IMR-90 (cell line): ENCODE measurements around the gene NRIP1. TPM values are rescaled to one million over a fixed set of nuclear protein-coding genes. Genes with fewer than 3 reads are reported as not detected.

Experiments used
- ATAC-seq: fragments of 200-7000 bp; cut with Tn5 transposase; 2 replicates; pipeline ENCODE4 v1.9.1; 2020; ENCODE audit warnings: low read depth, mild to moderate bottlenecking, moderate library complexity
- BruUV-seq: library from RNA; stranded (reverse); fragments of 400-500 nt; replicated peaks from 2 replicates; lab custom pipeline; 2021; lab: Mats Ljungman, UMichigan
- CTCF ChIA-PET: fragments of 300-600 bp; formaldehyde crosslinking; extraction: SDS; loops from one replicate; lab custom pipeline; 2021; ENCODE audit warnings: antibody characterized with exemption; lab: Yijun Ruan, JAX
- POLR2A ChIA-PET: fragments of 300-600 bp; sonication (Branson Sonifier 250); formaldehyde crosslinking; loops from one replicate; lab custom pipeline; 2022; ENCODE audit warnings: antibody characterized with exemption; ENCODE audit not compliant: unreplicated experiment; lab: Charles Lee
- DNase-seq: peaks from one replicate; pipeline ENCODE4 v3.0.0; 2013
- H2AFZ ChIP-seq: replicated peaks from 2 replicates; pipeline ENCODE3; 2013; ENCODE audit warnings: low read length, mild to moderate bottlenecking; ENCODE audit not compliant: poor library complexity
- H2AK5ac ChIP-seq: 2 replicates; pipeline ENCODE4 v1.6.1; 2013; ENCODE audit warnings: low read depth, low read length, inconsistent platforms
- H2AK9ac ChIP-seq: replicated peaks from 2 replicates; pipeline ENCODE3; 2013; ENCODE audit warnings: mild to moderate bottlenecking, low read depth, low read length, moderate library complexity; ENCODE audit not compliant: poor library complexity
- H2BK120ac ChIP-seq: 2 replicates; pipeline ENCODE4 v1.6.1; 2013; ENCODE audit warnings: low read depth, low read length, inconsistent platforms
- H2BK15ac ChIP-seq: 3 replicates; pipeline ENCODE4 v1.6.1; 2013; ENCODE audit warnings: low read depth, low read length, inconsistent platforms
- H2BK20ac ChIP-seq: 2 replicates; pipeline ENCODE4 v1.6.1; 2013; ENCODE audit warnings: low read depth, mild to moderate bottlenecking, inconsistent platforms, low read length, moderate library complexity
- H2BK5ac ChIP-seq: 2 replicates; pipeline ENCODE4 v1.6.1; 2013; ENCODE audit warnings: mild to moderate bottlenecking, low read depth, low read length, inconsistent platforms; ENCODE audit not compliant: poor library complexity, severe bottlenecking
- H3K14ac ChIP-seq: replicated peaks from 2 replicates; pipeline ENCODE4 v1.6.1; 2013; ENCODE audit warnings: low read depth, low read length, inconsistent platforms
- H3K18ac ChIP-seq: 2 replicates; pipeline ENCODE4 v1.6.1; 2013; ENCODE audit warnings: low read depth, low read length, control low read depth
- H3K23ac ChIP-seq: 2 replicates; pipeline ENCODE4 v1.6.1; 2013; ENCODE audit warnings: low read depth, low read length, inconsistent platforms
- H3K27ac ChIP-seq: 2 replicates; pipeline ENCODE4 v1.5.1; 2013; ENCODE audit warnings: mild to moderate bottlenecking, control low read depth, low read length; ENCODE audit not compliant: insufficient read depth
- H3K27me3 ChIP-seq: 2 replicates; pipeline ENCODE4 v1.6.1; 2013; ENCODE audit warnings: low read length; ENCODE audit not compliant: control insufficient read depth, insufficient read depth
- H3K36me3 ChIP-seq: 2 replicates; pipeline ENCODE4 v1.6.1; 2013; ENCODE audit warnings: low read length, mixed read lengths; ENCODE audit not compliant: control insufficient read depth, insufficient read depth
- H3K4ac ChIP-seq: 2 replicates; pipeline ENCODE4 v1.6.1; 2013; ENCODE audit warnings: low read depth, low read length, inconsistent platforms
- H3K4me1 ChIP-seq: 2 replicates; pipeline ENCODE4 v1.6.1; 2013; ENCODE audit warnings: low read length, mixed read lengths; ENCODE audit not compliant: control insufficient read depth, insufficient read depth
- H3K4me2 ChIP-seq: 2 replicates; pipeline ENCODE4 v1.6.1; 2013; ENCODE audit warnings: low read depth, mild to moderate bottlenecking, control low read depth, low read length, moderate library complexity
- H3K4me3 ChIP-seq: 2 replicates; pipeline ENCODE4 v1.5.1; 2013; ENCODE audit warnings: low read depth, mild to moderate bottlenecking, control low read depth, low read length, moderate library complexity; ENCODE audit not compliant: insufficient read depth
- H3K56ac ChIP-seq: 2 replicates; pipeline ENCODE4 v1.6.1; 2013; ENCODE audit warnings: low read length, inconsistent platforms; ENCODE audit not compliant: insufficient read depth; ENCODE audit errors: extremely low read depth
- H3K79me1 ChIP-seq, 2 experiments: 2 replicates each; pipeline ENCODE4 v1.6.1; 2013; ENCODE audit warnings: low read length in 2 of 2, inconsistent platforms in 1 of 2, low read depth in 1 of 2
- H3K9ac ChIP-seq: 2 replicates; pipeline ENCODE4 v1.6.1; 2013; ENCODE audit warnings: low read depth, low read length, control low read depth
- H3K9me1 ChIP-seq: 2 replicates; pipeline ENCODE4 v1.6.1; 2013; ENCODE audit warnings: low read length, inconsistent platforms; ENCODE audit not compliant: insufficient read depth
- H3K9me3 ChIP-seq: 2 replicates; pipeline ENCODE4 v1.6.1; 2013; ENCODE audit warnings: low read length; ENCODE audit not compliant: control insufficient read depth, insufficient read depth
- H4K20me1 ChIP-seq: 2 replicates; pipeline ENCODE4 v1.6.1; 2013; ENCODE audit warnings: low read length, inconsistent platforms; ENCODE audit not compliant: insufficient read depth
- H4K5ac ChIP-seq: 2 replicates; pipeline ENCODE4 v1.6.1; 2013; ENCODE audit warnings: mild to moderate bottlenecking, low read depth, low read length, control low read depth
- H4K8ac ChIP-seq, 2 experiments: 2 replicates each; pipeline ENCODE4 v1.6.1; 2013; ENCODE audit warnings: low read depth in 2 of 2, low read length in 2 of 2, control low read depth in 1 of 2, inconsistent platforms in 1 of 2
- H4K91ac ChIP-seq: 2 replicates; pipeline ENCODE4 v1.6.1; 2013; ENCODE audit warnings: low read depth, low read length, inconsistent platforms; ENCODE audit not compliant: insufficient read depth
- BHLHE40 ChIP-seq: fragments of 150-350 bp; IDR thresholded peaks from 2 replicates; pipeline ENCODE4 v1.6.1; 2016; ENCODE audit warnings: mild to moderate bottlenecking, low read depth, low read length
- CHD1 ChIP-seq: IDR thresholded peaks from 2 replicates; pipeline ENCODE4 v1.6.1; 2012; ENCODE audit warnings: low read depth, low read length, improper control_type of control experiment
- ELK1 ChIP-seq: fragments of 150-350 bp; IDR thresholded peaks from 2 replicates; pipeline ENCODE4 v1.6.1; 2016; ENCODE audit warnings: low read depth, mild to moderate bottlenecking, low read length, moderate library complexity, borderline replicate concordance
- MAFK ChIP-seq: IDR thresholded peaks from 2 replicates; pipeline ENCODE4 v1.6.1; 2012; ENCODE audit warnings: low read depth, low read length, improper control_type of control experiment
- MXI1 ChIP-seq: IDR thresholded peaks from 2 replicates; pipeline ENCODE4 v1.6.1; 2012; ENCODE audit warnings: low read depth, mild to moderate bottlenecking, low read length, moderate library complexity, borderline replicate concordance
- POLR2A ChIP-seq: IDR thresholded peaks from 2 replicates; pipeline ENCODE4 v1.6.1; 2012; ENCODE audit warnings: mild to moderate bottlenecking, low read depth, low read length
- SMC3 ChIP-seq: fragments of 150-350 bp; IDR thresholded peaks from 2 replicates; pipeline ENCODE4 v1.6.1; 2016; ENCODE audit warnings: low read depth, mild to moderate bottlenecking, antibody characterized with exemption, low read length, moderate library complexity
- USF2 ChIP-seq: fragments of 150-350 bp; IDR thresholded peaks from 2 replicates; pipeline ENCODE4 v1.6.1; 2017; ENCODE audit warnings: mild to moderate bottlenecking, antibody characterized with exemption, low read length, low read depth
- WGBS, 2 experiments: methylation state at CpG; one replicate each; pipeline versions ENCODE4 v1.1.5 to v1.1.7; 2013; ENCODE audit warnings: missing lambda C conversion rate in 2 of 2; ENCODE audit not compliant: insufficient read length in 1 of 2; ENCODE audit errors: extremely low coverage in 2 of 2; 5-methylcytosine and 5-hydroxymethylcytosine counted together
- dilution Hi-C: fragments of 300-500 bp; cut with HindIII; formaldehyde crosslinking; loops from one replicate; pipeline ENCODE4 v1.14.3; 2018; ENCODE audit warnings: low sequenced_read_pairs; ENCODE audit not compliant: unreplicated experiment
- in situ Hi-C: fragments of 300-500 bp; cut with MboI; formaldehyde crosslinking; loops from 3 replicates; pipeline ENCODE4 v1.14.3; 2019; ENCODE audit warnings: low sequenced_read_pairs, inconsistent platforms, mixed read lengths
- intact Hi-C: fragments of 100-400 bp; cut with micrococcal nuclease; formaldehyde crosslinking; loops from 2 replicates; pipeline ENCODE4 v1.10.0; 2022
- polyA plus RNA-seq, 3 experiments: library from polyadenylated mRNA; depleted of rRNA; stranded (reverse); fragments of >200 nt; gene quantifications; 2 replicates each; pipeline ENCODE4 v1.2.3, GENCODE V29; 2012; ENCODE audit warnings: low replicate concordance in 1 of 3
- total RNA-seq: library from RNA; depleted of rRNA; stranded (reverse); fragments of >200 nt; gene quantifications from 2 replicates; pipeline ENCODE4 v1.2.3, GENCODE V29; 2012

NRIP1 gene
- total and polyA plus RNA-seq, 2 of the 4 experiments (the other 2 are of a cell fraction) = 9.6 to 73.8 TPM

- no peak overlapping the region for H3K56ac ChIP-seq
- H3K79me1 ChIP-seq = peaks cover 0 to 47% of the 10 kb centered on the region in 2 experiments; a peak in 2 of 4 replicates
- no peak overlapping the region for H4K8ac ChIP-seq
- in situ Hi-C loops (no loop called here), intact Hi-C loops (no loop called here), dilution Hi-C loops (no loop called here)
- peaks cover 7% of the 10 kb centered on the region for H3K9me1 ChIP-seq
- H3K36me3 ChIP-seq = no peaks in the 10 kb centered on the region
- no peak overlapping the region for H3K4me3 ChIP-seq
- H3K14ac ChIP-seq = no peak overlapping the region
- H2BK20ac ChIP-seq = no peak overlapping the region
- H3K9ac ChIP-seq = no peak overlapping the region
- no peak overlapping the region for H2AK9ac ChIP-seq
- H3K27me3 ChIP-seq = no peaks in the 10 kb centered on the region
- H3K27ac ChIP-seq = no peak overlapping the region
- H2AFZ ChIP-seq = no peak overlapping the region
- H2BK5ac ChIP-seq = no peak overlapping the region
- no TSS peak for BruUV-seq
- peaks cover 11% of the 10 kb centered on the region for H3K4me1 ChIP-seq
- no CpG with 5 or more reads among the region's 1 CpG for WGBS, 2 experiments
- DNase-seq (no peak), ATAC-seq (no peak)
- no peak overlapping the region for H4K5ac ChIP-seq
- H3K23ac ChIP-seq = no peak overlapping the region
- H3K4me2 ChIP-seq = no peak overlapping the region
- no peak overlapping the region for H2BK120ac ChIP-seq
- no peak overlapping the region for H4K91ac ChIP-seq
- ChIA-PET POLR2A (no interaction called here), CTCF (interaction anchor here (0.7 kb wide), 1 partner anchor 164 kb away, joined by 3 read pairs; no protein-coding TSS in a partner anchor)
- H4K20me1 ChIP-seq = peaks cover 81% of the 10 kb centered on the region
- H3K9me3 ChIP-seq = no peaks in the 10 kb centered on the region
- H3K18ac ChIP-seq = no peak overlapping the region
- H3K4ac ChIP-seq = no peak overlapping the region
- no peak for TF ChIP-seq USF2
- TF ChIP-seq CHD1 = no peak
- TF ChIP-seq ELK1 = no peak
- TF ChIP-seq BHLHE40 = no peak
- no peak for TF ChIP-seq MXI1
- TF ChIP-seq MAFK = no peak
- no peak for TF ChIP-seq POLR2A
- no peak for TF ChIP-seq SMC3
- no peak overlapping the region for H2AK5ac ChIP-seq
- no peak overlapping the region for H2BK15ac ChIP-seq
Observed at GRCh38 chr21:15053500-15053899, 11.3 kb downstream of the NRIP1 start.
